ENCODE data around the gene FMN1.

FMN1 gene

GRCh38 chr15:32817577-32817976 is 376.9 kb downstream of the FMN1 start:
- no peak for DNase-seq

GRCh38 chr15:32807331-32807730 is 387.2 kb downstream of the FMN1 start:
- no peak for DNase-seq

- no peak for DNase-seq
Observed at GRCh38 chr15:32803631-32804030, 390.9 kb downstream of the FMN1 start.

GRCh38 chr15:32802286-32802936 is 392.1 kb downstream of the FMN1 start:
- no peak for DNase-seq

- DNase-seq: no peak
Observed at GRCh38 chr15:32799936-32800535, 394.5 kb downstream of the FMN1 start.

- DNase-seq: no peak
Observed at GRCh38 chr15:32796856-32797255, 397.7 kb downstream of the FMN1 start.

- DNase-seq: no peak
Observed at GRCh38 chr15:32794973-32795372, 399.5 kb downstream of the FMN1 start.

GRCh38 chr15:32792436-32792835 is 402.1 kb downstream of the FMN1 start:
- DNase-seq: no peak

- no peak for DNase-seq
Observed at GRCh38 chr15:32790352-32790999, 404.0 kb downstream of the FMN1 start.

GRCh38 chr15:32787949-32788348 is 406.6 kb downstream of the FMN1 start:
- DNase-seq: no peak

- DNase-seq: no peak
Observed at GRCh38 chr15:32786906-32787305, 407.6 kb downstream of the FMN1 start.

GRCh38 chr15:32784581-32784980 is 409.9 kb downstream of the FMN1 start:
- no peak for DNase-seq

- no peak for DNase-seq
Observed at GRCh38 chr15:32781781-32782180, 412.7 kb downstream of the FMN1 start.

GRCh38 chr15:32778391-32779176 is 415.9 kb downstream of the FMN1 start:
- no peak for DNase-seq

- no peak for DNase-seq
Observed at GRCh38 chr15:32775103-32775502, 419.4 kb downstream of the FMN1 start.

GRCh38 chr15:32774022-32774421 is 420.5 kb downstream of the FMN1 start:
- DNase-seq: no peak

- DNase-seq: no peak
Observed at GRCh38 chr15:32767236-32767635, 427.3 kb downstream of the FMN1 start.

GRCh38 chr15:32766101-32766500 is 428.4 kb downstream of the FMN1 start:
- no peak for DNase-seq

GRCh38 chr15:32765236-32765635 is 429.3 kb downstream of the FMN1 start:
- no peak for DNase-seq

GRCh38 chr15:32763295-32763694 is 431.2 kb downstream of the FMN1 start:
- DNase-seq: no peak

GRCh38 chr15:32757426-32757825 is 437.1 kb downstream of the FMN1 start:
- DNase-seq: no peak

GRCh38 chr15:32750979-32751378 is 443.5 kb downstream of the FMN1 start:
- no peak for DNase-seq

GRCh38 chr15:32747921-32748342 is 446.6 kb downstream of the FMN1 start:
- no peak for DNase-seq
